GM23338 (cell line): ENCODE data around the gene MKNK1. TPM values are rescaled to one million over a fixed set of nuclear protein-coding genes. Genes with fewer than 3 reads are reported as not detected.

Source experiments
- ATAC-seq: fragments of 200-7000 bp; cut with Tn5 transposase; 3 replicates; pipeline ENCODE4 v1.9.1; 2020
- DNase-seq: peaks from one replicate; pipeline ENCODE4 v3.0.0-alpha.2; 2015; ENCODE audit warnings: low spot score
- H2AFZ ChIP-seq: fragments of 200-600 bp; sonication (generic); 2 replicates; pipeline ENCODE4 v1.8.0; 2016; ENCODE audit warnings: antibody characterized with exemption, mild to moderate bottlenecking, moderate library complexity
- H3F3A ChIP-seq: fragments of 200-600 bp; sonication (generic); replicated peaks from 2 replicates; pipeline ENCODE4 v1.8.0; 2017; ENCODE audit warnings: antibody characterized with exemption, mixed run types, low read depth
- H3K27ac ChIP-seq: fragments of 200-600 bp; sonication (generic); 2 replicates; pipeline ENCODE4 v1.6.1; 2016; ENCODE audit warnings: low read depth
- H3K27me3 ChIP-seq: fragments of 200-600 bp; sonication (generic); 2 replicates; pipeline ENCODE4 v1.8.0; 2016; ENCODE audit warnings: mild to moderate bottlenecking, mixed run types, moderate library complexity; ENCODE audit not compliant: insufficient read depth
- H3K36me3 ChIP-seq: fragments of 200-600 bp; sonication (generic); 2 replicates; pipeline ENCODE4 v1.8.0; 2016; ENCODE audit warnings: mild to moderate bottlenecking; ENCODE audit not compliant: insufficient read depth
- H3K4me1 ChIP-seq: fragments of 200-600 bp; sonication (generic); 2 replicates; pipeline ENCODE4 v1.8.0; 2016; ENCODE audit warnings: mild to moderate bottlenecking, moderate library complexity; ENCODE audit not compliant: insufficient read depth
- H3K4me2 ChIP-seq: fragments of 200-600 bp; sonication (generic); 2 replicates; pipeline ENCODE4 v1.7.1; 2017; ENCODE audit warnings: mixed run types
- H3K4me3 ChIP-seq: fragments of 200-600 bp; sonication (generic); 2 replicates; pipeline ENCODE4 v1.6.1; 2016; ENCODE audit warnings: mixed run types
- H3K79me2 ChIP-seq: fragments of 200-600 bp; sonication (generic); replicated peaks from 2 replicates; pipeline ENCODE4 v1.8.0; 2017; ENCODE audit warnings: mild to moderate bottlenecking; ENCODE audit not compliant: insufficient read depth
- H3K9me2 ChIP-seq: fragments of 200-600 bp; sonication (generic); 2 replicates; pipeline ENCODE4 v1.8.0; 2017; ENCODE audit not compliant: insufficient read depth
- H4K20me1 ChIP-seq: fragments of 200-600 bp; sonication (generic); replicated peaks from 2 replicates; pipeline ENCODE4 v1.8.0; 2017; ENCODE audit warnings: mild to moderate bottlenecking; ENCODE audit not compliant: insufficient read depth
- H3K27ac Mint-ChIP-seq: 2 replicates; pipeline ENCODE4 v1.8.0; 2020; ENCODE audit warnings: inconsistent platforms, mild to moderate bottlenecking, moderate library complexity, mixed read lengths
- H3K27me3 Mint-ChIP-seq: 3 replicates; pipeline ENCODE4 v1.8.0; 2022; ENCODE audit warnings: low read depth, mild to moderate bottlenecking, moderate library complexity, mixed read lengths, inconsistent platforms; ENCODE audit not compliant: insufficient read depth, poor library complexity
- H3K36me3 Mint-ChIP-seq: 3 replicates; pipeline ENCODE4 v1.8.0; 2021; ENCODE audit warnings: low read depth, mild to moderate bottlenecking, inconsistent platforms, moderate library complexity, mixed read lengths
- H3K4me1 Mint-ChIP-seq: 3 replicates; pipeline ENCODE4 v1.8.0; 2020; ENCODE audit warnings: mild to moderate bottlenecking, inconsistent platforms, mixed read lengths
- H3K4me3 Mint-ChIP-seq: 3 replicates; pipeline ENCODE4 v1.8.0; 2021; ENCODE audit warnings: moderate library complexity, mild to moderate bottlenecking, inconsistent platforms, mixed read lengths
- H3K9me3 Mint-ChIP-seq: 3 replicates; pipeline ENCODE4 v1.8.0; 2020; ENCODE audit warnings: moderate library complexity, mild to moderate bottlenecking, inconsistent platforms, mixed read lengths
- CREB1 ChIP-seq: fragments of 250-450 bp; sonication (Bioruptor Pico); IDR thresholded peaks from 2 replicates; pipeline ENCODE4 v1.5.0; 2020; ENCODE audit warnings: low read depth, mild to moderate bottlenecking, moderate library complexity
- EZH2 ChIP-seq: fragments of 200-600 bp; sonication (generic); IDR thresholded peaks from one replicate; pipeline ENCODE4 v1.8.0; 2017; ENCODE audit warnings: antibody characterized with exemption, mild to moderate bottlenecking, low read depth; ENCODE audit not compliant: unreplicated experiment
- EZH2phosphoT487 ChIP-seq: fragments of 200-600 bp; sonication (generic); IDR thresholded peaks from one replicate; pipeline ENCODE4 v1.8.1; 2018; ENCODE audit warnings: antibody characterized with exemption; ENCODE audit not compliant: unreplicated experiment
- JUNB ChIP-seq: IDR thresholded peaks from one replicate; pipeline ENCODE4 v1.6.1; 2016; ENCODE audit warnings: antibody characterized with exemption; ENCODE audit not compliant: unreplicated experiment
- NANOG ChIP-seq: IDR thresholded peaks from 2 replicates; pipeline ENCODE4 v1.6.1; 2016; ENCODE audit warnings: antibody characterized with exemption, borderline replicate concordance
- ZNF114 ChIP-seq: fragments of 250-450 bp; sonication (Bioruptor Pico); IDR thresholded peaks from 2 replicates; pipeline ENCODE4 v1.5.0; 2020; ENCODE audit warnings: mild to moderate bottlenecking, moderate library complexity
- polyA plus RNA-seq: library from polyadenylated mRNA; unstranded; fragments of >200 nt; fragmentation: Nextera tagmentation; extraction: Ambion mirVana; gene quantifications from 2 replicates; pipeline ENCODE4 v1.2.1, GENCODE V29; 2016
- total RNA-seq: library from RNA; depleted of rRNA; stranded (reverse); fragments of >200 nt; shearing (Covaris generic); gene quantifications from 2 replicates; pipeline ENCODE4 v1.2.3, GENCODE V29; 2014
- TF ChIP-seq, protein P1 (sequence below), 2 experiments: fragments of 200-600 bp in 1 of 2; sonication (generic) in 1 of 2; conservative IDR thresholded peaks; 2 replicates each; pipeline versions ENCODE4 v1.5.1 to v1.6.1; 2016 to 2017; ENCODE audit warnings: antibody characterized with exemption in 2 of 2, low read depth in 2 of 2, mild to moderate bottlenecking in 2 of 2, moderate library complexity in 1 of 2
- TF ChIP-seq, protein P2 (sequence below): fragments of 250-450 bp; sonication (Bioruptor Pico); IDR thresholded peaks from 2 replicates; pipeline ENCODE4 v1.5.0; 2020; ENCODE audit warnings: mild to moderate bottlenecking, moderate library complexity

Gene MKNK1
- total and polyA plus RNA-seq, 2 experiments from 2014 or later: 11.8 to 20.5 TPM

DNA sequence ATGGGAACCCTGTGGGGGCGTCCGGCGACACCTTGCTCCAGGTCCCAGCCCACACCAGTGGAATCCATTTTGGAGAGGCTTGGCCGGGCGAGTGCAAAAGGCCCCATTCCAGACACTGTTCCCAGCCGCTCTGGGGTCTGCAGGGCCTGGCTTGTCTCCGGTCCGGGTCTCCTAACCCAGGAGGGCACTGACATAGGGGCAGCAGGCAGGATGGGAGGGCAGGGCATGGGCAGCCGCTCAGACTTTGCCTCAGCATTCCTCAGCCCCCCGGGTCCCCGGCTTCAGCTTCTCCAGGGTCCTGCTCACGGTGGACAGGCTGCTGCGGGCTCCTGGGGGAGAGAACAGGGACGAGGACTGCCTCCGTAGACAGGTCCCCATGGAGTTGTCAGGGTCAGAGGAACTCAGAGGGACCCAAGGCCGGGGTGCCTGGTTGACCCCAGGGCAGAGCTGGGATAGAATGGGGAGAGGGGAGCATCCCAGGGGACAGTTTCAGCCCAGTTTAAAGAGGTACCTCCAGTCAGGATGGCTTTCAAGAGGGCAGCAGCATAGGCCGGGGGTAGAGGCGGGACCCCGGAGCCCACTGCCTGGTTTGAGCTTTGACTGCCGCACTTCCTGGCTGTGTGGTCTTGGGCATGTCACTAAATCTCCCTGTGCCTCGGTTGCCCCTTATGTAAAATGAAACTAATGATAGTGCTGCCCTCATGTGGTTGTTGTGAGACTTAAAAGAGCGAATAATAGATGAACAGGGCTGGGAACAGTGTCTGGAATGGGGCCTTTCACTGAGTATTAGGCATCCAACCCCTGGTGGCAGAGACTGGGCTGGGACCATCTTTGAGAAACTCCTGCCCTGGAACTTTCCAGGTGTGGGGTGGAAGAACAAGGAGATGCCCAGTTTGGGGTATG lies 56.3 kb downstream of the MKNK1 start:
- Histone ChIP-seq H2AFZ (no peak overlapping the region), H3K4me1 (peaks cover 34% of the 10 kb centered on the region), H3K4me3 (no peak overlapping the region), H3F3A (no peaks in the 10 kb centered on the region), H3K27ac (no peak overlapping the region), H4K20me1 (no peaks in the 10 kb centered on the region), H3K79me2 (no peaks in the 10 kb centered on the region), H3K4me2 (no peak overlapping the region), H3K36me3 (no peaks in the 10 kb centered on the region), H3K9me2 (no peaks in the 10 kb centered on the region), H3K27me3 (peaks cover 51% of the 10 kb centered on the region)
- H3K4me1 Mint-ChIP-seq: peaks cover 39% of the 10 kb centered on the region
- no peaks in the 10 kb centered on the region for H3K9me3 Mint-ChIP-seq
- TF ChIP-seq, protein P1, sequence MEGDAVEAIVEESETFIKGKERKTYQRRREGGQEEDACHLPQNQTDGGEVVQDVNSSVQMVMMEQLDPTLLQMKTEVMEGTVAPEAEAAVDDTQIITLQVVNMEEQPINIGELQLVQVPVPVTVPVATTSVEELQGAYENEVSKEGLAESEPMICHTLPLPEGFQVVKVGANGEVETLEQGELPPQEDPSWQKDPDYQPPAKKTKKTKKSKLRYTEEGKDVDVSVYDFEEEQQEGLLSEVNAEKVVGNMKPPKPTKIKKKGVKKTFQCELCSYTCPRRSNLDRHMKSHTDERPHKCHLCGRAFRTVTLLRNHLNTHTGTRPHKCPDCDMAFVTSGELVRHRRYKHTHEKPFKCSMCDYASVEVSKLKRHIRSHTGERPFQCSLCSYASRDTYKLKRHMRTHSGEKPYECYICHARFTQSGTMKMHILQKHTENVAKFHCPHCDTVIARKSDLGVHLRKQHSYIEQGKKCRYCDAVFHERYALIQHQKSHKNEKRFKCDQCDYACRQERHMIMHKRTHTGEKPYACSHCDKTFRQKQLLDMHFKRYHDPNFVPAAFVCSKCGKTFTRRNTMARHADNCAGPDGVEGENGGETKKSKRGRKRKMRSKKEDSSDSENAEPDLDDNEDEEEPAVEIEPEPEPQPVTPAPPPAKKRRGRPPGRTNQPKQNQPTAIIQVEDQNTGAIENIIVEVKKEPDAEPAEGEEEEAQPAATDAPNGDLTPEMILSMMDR (conservative IDR thresholded peaks at IDR 0.05; ENCODE audit: low read depth in 2 of 2): peak; percentile 63 to 75
- TF ChIP-seq NANOG: no peak
- H3K4me3 Mint-ChIP-seq: no peak overlapping the region
- H3K27ac Mint-ChIP-seq: no peak overlapping the region
- peak; percentile 87 for DNase-seq
- peak; percentile 23 for ATAC-seq
- peaks cover 51% of the 10 kb centered on the region for H3K27me3 Mint-ChIP-seq
- no peaks in the 10 kb centered on the region; the same call in 2 of the 3 replicates for H3K36me3 Mint-ChIP-seq

DNA sequence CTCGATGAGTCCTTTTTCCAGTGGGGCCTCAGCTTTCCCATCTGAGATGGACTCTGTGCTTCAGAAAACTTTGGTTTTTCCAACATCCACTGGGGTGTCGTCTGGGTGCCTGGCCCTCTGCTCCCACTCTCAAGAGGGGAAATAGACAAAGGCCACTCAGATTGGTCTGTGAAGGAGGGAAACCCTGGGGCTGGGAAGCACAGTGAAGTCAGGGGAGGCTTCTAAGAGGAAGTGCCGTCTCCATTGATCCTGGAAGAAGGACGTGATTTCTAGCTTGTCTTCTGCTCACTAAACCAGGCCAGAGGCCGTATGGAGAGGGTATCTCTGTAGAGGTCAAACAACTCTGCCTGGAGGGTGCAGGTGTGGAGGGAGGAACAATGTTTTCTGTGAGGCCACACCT lies 57.9 kb downstream of the MKNK1 start:
- H3K9me3 Mint-ChIP-seq: no peaks in the 10 kb centered on the region
- Histone ChIP-seq H3K27me3 (peaks cover 66% of the 10 kb centered on the region), H3K27ac (no peak overlapping the region), H3K4me1 (peaks cover 36% of the 10 kb centered on the region), H3K4me3 (no peak overlapping the region), H4K20me1 (no peaks in the 10 kb centered on the region; the same call in 1 of the 2 replicates), H3K36me3 (no peaks in the 10 kb centered on the region), H2AFZ (no peak overlapping the region), H3K9me2 (no peaks in the 10 kb centered on the region), H3F3A (no peaks in the 10 kb centered on the region), H3K4me2 (no peak overlapping the region), H3K79me2 (no peaks in the 10 kb centered on the region)
- no peak overlapping the region for H3K4me3 Mint-ChIP-seq
- H3K36me3 Mint-ChIP-seq: no peaks in the 10 kb centered on the region; the same call in 2 of the 3 replicates
- H3K27me3 Mint-ChIP-seq: peaks cover 63% of the 10 kb centered on the region
- DNase-seq: no peak
- H3K27ac Mint-ChIP-seq: no peak overlapping the region
- peaks cover 37% of the 10 kb centered on the region for H3K4me1 Mint-ChIP-seq
- ATAC-seq: no peak
- TF ChIP-seq CREB1 (CRISPR knock-in tag) (no peak), ZNF114 (CRISPR knock-in tag) (no peak), EZH2 (no peak), NANOG (no peak), EZH2phosphoT487 (no peak), JUNB (no peak)
- TF ChIP-seq, protein P1 (conservative IDR thresholded peaks at IDR 0.05; ENCODE audit: low read depth in 2 of 2): no peak
- TF ChIP-seq, protein P2, sequence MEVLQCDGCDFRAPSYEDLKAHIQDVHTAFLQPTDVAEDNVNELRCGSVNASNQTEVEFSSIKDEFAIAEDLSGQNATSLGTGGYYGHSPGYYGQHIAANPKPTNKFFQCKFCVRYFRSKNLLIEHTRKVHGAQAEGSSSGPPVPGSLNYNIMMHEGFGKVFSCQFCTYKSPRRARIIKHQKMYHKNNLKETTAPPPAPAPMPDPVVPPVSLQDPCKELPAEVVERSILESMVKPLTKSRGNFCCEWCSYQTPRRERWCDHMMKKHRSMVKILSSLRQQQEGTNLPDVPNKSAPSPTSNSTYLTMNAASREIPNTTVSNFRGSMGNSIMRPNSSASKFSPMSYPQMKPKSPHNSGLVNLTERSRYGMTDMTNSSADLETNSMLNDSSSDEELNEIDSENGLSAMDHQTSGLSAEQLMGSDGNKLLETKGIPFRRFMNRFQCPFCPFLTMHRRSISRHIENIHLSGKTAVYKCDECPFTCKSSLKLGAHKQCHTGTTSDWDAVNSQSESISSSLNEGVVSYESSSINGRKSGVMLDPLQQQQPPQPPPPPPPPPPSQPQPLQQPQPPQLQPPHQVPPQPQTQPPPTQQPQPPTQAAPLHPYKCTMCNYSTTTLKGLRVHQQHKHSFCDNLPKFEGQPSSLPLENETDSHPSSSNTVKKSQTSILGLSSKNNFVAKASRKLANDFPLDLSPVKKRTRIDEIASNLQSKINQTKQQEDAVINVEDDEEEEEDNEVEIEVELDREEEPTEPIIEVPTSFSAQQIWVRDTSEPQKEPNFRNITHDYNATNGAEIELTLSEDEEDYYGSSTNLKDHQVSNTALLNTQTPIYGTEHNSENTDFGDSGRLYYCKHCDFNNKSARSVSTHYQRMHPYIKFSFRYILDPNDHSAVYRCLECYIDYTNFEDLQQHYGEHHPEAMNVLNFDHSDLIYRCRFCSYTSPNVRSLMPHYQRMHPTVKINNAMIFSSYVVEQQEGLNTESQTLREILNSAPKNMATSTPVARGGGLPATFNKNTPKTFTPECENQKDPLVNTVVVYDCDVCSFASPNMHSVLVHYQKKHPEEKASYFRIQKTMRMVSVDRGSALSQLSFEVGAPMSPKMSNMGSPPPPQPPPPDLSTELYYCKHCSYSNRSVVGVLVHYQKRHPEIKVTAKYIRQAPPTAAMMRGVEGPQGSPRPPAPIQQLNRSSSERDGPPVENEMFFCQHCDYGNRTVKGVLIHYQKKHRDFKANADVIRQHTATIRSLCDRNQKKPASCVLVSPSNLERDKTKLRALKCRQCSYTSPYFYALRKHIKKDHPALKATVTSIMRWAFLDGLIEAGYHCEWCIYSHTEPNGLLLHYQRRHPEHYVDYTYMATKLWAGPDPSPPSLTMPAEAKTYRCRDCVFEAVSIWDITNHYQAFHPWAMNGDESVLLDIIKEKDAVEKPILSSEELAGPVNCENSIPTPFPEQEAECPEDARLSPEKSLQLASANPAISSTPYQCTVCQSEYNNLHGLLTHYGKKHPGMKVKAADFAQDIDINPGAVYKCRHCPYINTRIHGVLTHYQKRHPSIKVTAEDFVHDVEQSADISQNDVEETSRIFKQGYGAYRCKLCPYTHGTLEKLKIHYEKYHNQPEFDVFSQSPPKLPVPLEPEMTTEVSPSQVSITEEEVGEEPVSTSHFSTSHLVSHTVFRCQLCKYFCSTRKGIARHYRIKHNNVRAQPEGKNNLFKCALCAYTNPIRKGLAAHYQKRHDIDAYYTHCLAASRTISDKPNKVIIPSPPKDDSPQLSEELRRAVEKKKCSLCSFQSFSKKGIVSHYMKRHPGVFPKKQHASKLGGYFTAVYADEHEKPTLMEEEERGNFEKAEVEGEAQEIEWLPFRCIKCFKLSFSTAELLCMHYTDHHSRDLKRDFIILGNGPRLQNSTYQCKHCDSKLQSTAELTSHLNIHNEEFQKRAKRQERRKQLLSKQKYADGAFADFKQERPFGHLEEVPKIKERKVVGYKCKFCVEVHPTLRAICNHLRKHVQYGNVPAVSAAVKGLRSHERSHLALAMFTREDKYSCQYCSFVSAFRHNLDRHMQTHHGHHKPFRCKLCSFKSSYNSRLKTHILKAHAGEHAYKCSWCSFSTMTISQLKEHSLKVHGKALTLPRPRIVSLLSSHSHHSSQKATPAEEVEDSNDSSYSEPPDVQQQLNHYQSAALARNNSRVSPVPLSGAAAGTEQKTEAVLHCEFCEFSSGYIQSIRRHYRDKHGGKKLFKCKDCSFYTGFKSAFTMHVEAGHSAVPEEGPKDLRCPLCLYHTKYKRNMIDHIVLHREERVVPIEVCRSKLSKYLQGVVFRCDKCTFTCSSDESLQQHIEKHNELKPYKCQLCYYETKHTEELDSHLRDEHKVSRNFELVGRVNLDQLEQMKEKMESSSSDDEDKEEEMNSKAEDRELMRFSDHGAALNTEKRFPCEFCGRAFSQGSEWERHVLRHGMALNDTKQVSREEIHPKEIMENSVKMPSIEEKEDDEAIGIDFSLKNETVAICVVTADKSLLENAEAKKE (CRISPR knock-in tag): no peak
